GM23338 (cell line): ENCODE results near the gene RNF168.

ENCODE experiments used
- CREB1 ChIP-seq: fragments of 250-450 bp; sonication (Bioruptor Pico); IDR thresholded peaks from 2 replicates; pipeline ENCODE4 v1.5.0; 2020; ENCODE audit warnings: low read depth, mild to moderate bottlenecking, moderate library complexity
- CTCF ChIP-seq, 2 experiments: fragments of 200-600 bp in 1 of 2; sonication (generic) in 1 of 2; conservative IDR thresholded peaks; 2 replicates each; pipeline versions ENCODE4 v1.5.1 to v1.6.1; 2016 to 2017; ENCODE audit warnings: antibody characterized with exemption in 2 of 2, low read depth in 2 of 2, mild to moderate bottlenecking in 2 of 2, moderate library complexity in 1 of 2
- ETS1 ChIP-seq: IDR thresholded peaks from 2 replicates; pipeline ENCODE4 v1.6.1; 2016; ENCODE audit warnings: antibody characterized with exemption
- EZH2 ChIP-seq: fragments of 200-600 bp; sonication (generic); IDR thresholded peaks from one replicate; pipeline ENCODE4 v1.8.0; 2017; ENCODE audit warnings: antibody characterized with exemption, mild to moderate bottlenecking, low read depth; ENCODE audit not compliant: unreplicated experiment
- EZH2phosphoT487 ChIP-seq: fragments of 200-600 bp; sonication (generic); IDR thresholded peaks from one replicate; pipeline ENCODE4 v1.8.1; 2018; ENCODE audit warnings: antibody characterized with exemption; ENCODE audit not compliant: unreplicated experiment
- JUNB ChIP-seq: IDR thresholded peaks from one replicate; pipeline ENCODE4 v1.6.1; 2016; ENCODE audit warnings: antibody characterized with exemption; ENCODE audit not compliant: unreplicated experiment
- NANOG ChIP-seq: IDR thresholded peaks from 2 replicates; pipeline ENCODE4 v1.6.1; 2016; ENCODE audit warnings: antibody characterized with exemption, borderline replicate concordance
- POLR2AphosphoS5 ChIP-seq: IDR thresholded peaks from 2 replicates; pipeline ENCODE4 v1.6.1; 2016; ENCODE audit warnings: antibody characterized with exemption, low read depth
- REST ChIP-seq: IDR thresholded peaks from one replicate; pipeline ENCODE4 v1.6.1; 2018; ENCODE audit warnings: antibody characterized with exemption; ENCODE audit not compliant: unreplicated experiment
- STAT1 ChIP-seq: IDR thresholded peaks from one replicate; pipeline ENCODE4 v1.6.1; 2016; ENCODE audit warnings: antibody characterized with exemption; ENCODE audit not compliant: unreplicated experiment
- ZNF114 ChIP-seq: fragments of 250-450 bp; sonication (Bioruptor Pico); IDR thresholded peaks from 2 replicates; pipeline ENCODE4 v1.5.0; 2020; ENCODE audit warnings: mild to moderate bottlenecking, moderate library complexity
- ZNF331 ChIP-seq: fragments of 250-450 bp; sonication (Bioruptor Pico); IDR thresholded peaks from 2 replicates; pipeline ENCODE4 v1.5.0; 2020; ENCODE audit warnings: low read depth, mild to moderate bottlenecking, moderate library complexity
- ZNF462 ChIP-seq: fragments of 250-450 bp; sonication (Bioruptor Pico); IDR thresholded peaks from 2 replicates; pipeline ENCODE4 v1.5.0; 2020; ENCODE audit warnings: mild to moderate bottlenecking, moderate library complexity

- TF ChIP-seq CTCF (conservative IDR thresholded peaks at IDR 0.05; ENCODE audit: low read depth in 2 of 2) (no peak), EZH2phosphoT487 (no peak), REST (no peak), EZH2 (no peak), POLR2AphosphoS5 (no peak), CREB1 (CRISPR knock-in tag) (no peak), ETS1 (no peak), JUNB (no peak), ZNF114 (no peak), STAT1 (no peak), ZNF331 (no peak), NANOG (no peak), ZNF462 (CRISPR knock-in tag) (no peak)
These were observed 14.4 kb upstream of the RNF168 start for GRCh38 chr3:196517919-196518318.
